Renal pelvis (tissue), 4 donors: Measurements from ENCODE around the gene GNGT1. TPM values are rescaled to one million over a fixed set of nuclear protein-coding genes. Genes with fewer than 3 reads are reported as not detected.

ENCODE experiments used
- DNase-seq: peaks from one replicate; pipeline ENCODE4 v3.0.0-alpha.2; 2013
- polyA plus RNA-seq, 3 donors: library from polyadenylated mRNA; unstranded; fragments of 120-200 nt; gene quantifications; one replicate each; pipeline ENCODE4 v1.2.1, GENCODE V29; 2013; ENCODE audit not compliant: insufficient read length in 3 of 3

GNGT1 gene
- polyA plus RNA-seq, 3 donors = 0.17 TPM; not detected in 2

DNA sequence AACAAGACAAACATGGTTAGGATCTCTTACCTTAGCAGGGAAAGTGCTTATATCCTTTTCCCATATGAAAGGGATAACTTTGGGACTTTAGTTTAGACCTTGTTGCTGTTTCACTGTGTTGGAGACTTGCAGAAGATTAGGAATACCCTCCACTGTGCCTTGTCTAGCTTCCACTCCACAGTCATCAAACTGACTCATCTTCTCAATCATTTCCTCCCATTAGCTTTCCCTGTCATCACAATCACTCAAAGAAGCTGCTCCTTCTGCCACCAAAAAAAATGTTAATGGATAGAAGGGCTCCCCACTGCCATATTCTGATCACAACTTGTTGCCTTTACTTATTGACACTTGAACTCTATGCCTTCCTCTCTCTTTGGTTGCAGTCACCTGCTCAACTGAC, 31.9 kb downstream of the GNGT1 start:
- no peak for DNase-seq

DNA sequence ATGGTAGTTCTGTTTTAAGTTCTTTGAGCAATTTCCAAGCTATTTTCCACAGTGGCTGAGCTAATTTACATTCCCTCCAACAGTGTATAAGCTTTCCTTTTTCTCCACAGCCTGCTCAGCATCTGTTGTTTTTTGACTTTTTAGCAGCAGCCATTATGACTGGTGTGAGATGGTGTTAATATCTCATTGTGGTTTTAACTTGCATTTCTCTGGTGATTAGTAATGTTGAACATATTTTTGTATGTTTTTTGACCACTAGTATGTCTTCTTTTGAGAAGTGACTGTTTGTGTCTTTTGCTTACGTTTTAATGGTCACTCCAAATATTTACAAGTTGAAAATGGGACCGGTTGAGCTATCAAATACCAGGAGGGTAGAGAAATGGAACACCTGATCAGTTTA, 35.6 kb downstream of the GNGT1 start:
- DNase-seq = no peak

DNA sequence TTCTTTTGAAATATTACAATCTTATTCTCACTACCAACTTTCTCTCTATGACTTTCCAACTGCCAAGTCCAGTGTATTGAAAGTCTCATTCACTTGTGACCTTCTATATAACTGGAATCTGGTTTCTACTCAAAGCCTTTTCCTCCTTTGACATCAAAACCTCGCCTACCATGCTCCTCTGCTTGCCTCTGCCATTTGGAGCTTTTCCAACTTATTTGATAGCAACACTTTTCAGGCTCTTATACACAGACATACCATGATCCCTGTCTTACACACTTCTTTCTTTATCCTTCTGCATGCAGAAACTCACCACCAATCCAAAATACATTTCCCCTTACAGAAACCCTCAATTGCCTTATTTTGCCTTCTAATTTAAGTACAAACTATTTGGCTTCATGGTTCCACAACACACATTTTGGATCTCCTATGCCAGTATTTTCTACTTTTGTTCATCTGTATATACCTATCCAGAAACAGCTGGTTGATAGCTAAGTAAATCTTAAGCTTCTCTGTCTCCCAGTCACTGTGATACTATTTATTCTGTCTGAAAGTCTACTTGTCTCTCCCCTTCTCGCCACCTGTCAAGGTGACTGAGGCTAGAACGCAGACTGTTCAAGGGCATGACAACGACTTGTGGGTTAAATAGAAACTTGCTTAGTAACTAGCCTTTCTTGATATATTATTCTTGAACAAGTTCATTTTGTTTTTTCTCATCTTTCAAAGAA, 37.6 kb downstream of the GNGT1 start:
- DNase-seq = no peak

DNA sequence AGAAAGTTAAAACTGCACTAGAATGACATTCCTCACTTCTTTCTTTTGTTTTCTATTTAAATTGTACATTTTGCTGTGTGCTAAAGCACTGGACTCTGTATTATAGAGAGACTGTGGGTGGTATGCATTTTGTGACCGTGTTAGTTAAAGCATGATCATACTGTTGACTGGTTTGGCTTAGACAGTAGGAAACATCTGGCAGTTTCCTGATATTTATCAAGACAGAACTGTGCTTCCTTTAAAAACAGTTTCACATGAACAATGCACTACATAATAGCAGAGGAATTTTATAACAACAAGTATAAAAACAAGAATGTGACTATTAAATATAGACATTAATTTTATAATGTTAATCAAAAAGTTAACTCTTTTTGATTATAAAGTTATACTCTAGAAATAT, 38.3 kb downstream of the GNGT1 start:
- DNase-seq = no peak

DNA sequence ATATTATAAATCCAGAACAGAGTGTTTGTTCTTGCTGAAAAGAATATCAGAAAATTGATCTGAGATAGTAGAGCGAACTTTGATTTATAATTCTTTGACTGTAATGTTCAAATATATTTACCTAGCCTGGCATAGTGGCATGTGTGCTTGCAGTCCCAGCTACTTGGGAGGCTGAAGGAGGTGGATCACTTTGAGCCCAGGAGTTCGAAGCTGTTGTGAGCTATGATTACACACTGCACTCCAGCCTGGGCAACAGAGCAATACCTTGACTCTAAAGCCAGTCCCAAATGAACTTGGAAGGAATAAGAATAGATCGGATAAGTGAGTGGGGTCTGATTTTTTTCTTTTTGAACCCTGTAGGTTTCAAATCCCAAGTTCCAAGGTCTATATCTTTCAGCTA, 38.7 kb downstream of the GNGT1 start:
- DNase-seq = no peak

DNA sequence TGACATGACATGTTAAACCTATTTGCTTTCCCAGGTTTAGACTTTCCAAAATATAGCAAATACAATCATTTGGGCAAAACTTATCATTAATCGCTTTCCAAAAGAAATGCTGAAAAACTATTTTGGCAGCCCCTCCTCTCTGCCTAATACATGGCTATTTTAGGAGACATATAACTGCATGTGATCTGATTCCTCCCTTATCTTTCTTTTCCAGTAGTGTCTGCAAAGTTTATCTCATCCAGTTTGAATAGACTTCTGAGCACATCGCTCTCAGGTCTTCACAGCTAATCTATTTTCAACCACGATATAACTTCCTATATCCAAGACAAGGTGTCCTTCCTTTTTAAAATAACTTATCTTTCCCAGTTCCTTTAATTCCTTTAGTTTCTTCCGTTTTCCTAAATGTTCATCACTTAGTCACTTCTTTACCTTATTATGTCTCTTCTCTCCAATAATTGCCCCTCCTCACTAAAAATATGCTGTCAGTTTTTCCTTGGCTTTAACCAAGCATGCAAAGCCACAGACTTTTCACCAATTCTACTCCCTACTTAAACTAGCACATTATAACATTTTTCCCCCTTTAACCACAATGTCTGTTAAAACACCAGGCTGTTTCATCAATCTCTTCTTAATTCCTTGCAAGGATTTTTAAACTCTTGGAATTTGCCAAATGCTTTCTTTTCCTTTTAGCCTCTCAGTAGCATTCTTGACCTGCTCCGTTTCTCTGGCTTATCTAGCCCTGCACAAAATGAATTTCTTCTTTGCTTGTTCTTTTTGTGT, 39.6 kb downstream of the GNGT1 start:
- no peak for DNase-seq

DNA sequence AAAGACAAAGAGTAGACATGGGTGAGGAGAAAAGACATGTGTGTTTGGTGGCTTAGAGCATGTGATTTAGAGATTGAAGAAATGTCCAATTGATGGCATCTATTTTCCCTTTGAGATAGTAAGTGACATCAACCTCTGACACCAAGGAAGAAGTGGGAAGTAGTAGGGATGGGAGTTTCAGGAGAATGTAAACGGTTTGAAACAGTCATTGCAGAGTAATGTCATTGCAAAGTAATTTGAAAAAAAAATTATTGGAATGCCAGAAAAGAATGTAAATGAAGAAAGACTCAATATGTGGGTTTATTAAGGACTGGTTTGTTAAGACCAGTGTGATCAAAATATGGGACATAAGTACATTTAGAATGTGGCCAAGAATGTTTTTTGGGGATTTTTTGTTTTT, 41.7 kb downstream of the GNGT1 start:
- no peak for DNase-seq

DNA sequence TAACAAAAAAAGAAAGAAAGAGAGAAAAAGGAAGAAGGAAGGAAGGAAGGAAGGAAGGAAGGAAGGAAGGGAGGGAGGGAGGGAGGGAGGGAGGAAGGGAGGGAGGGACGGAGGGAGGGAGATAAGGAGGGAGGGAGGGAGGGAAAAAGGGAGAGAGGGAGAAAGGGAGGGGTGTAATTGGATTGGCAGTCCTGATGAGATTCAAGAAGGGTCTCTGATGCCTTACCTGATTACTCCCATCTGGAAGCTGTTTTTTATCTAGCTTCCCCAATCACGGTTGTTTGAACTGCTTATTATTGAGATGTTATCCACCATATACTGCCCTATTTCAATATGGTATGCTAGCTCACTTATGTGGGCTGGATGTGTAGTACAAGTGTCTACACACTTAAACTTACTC, 42.5 kb downstream of the GNGT1 start:
- no peak for DNase-seq

DNA sequence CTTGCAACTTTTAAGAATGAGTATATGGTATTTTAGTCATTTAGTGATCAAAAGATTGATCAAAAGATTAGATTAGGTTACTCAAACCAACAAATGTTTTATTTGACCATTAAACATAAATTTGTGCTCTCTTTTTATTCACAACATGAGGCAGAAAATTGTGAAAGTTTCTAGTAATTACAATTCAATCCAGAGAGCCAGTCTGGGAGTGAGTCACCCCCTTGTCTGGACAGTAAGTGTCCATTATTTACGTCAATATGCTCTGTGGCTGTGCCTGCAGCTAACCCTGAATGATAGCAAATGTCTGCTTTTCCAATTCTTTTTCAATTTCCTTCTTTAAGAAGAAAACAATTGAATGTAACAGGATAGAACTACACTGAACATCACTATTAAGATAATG, 43.1 kb downstream of the GNGT1 start:
- DNase-seq = no peak

DNA sequence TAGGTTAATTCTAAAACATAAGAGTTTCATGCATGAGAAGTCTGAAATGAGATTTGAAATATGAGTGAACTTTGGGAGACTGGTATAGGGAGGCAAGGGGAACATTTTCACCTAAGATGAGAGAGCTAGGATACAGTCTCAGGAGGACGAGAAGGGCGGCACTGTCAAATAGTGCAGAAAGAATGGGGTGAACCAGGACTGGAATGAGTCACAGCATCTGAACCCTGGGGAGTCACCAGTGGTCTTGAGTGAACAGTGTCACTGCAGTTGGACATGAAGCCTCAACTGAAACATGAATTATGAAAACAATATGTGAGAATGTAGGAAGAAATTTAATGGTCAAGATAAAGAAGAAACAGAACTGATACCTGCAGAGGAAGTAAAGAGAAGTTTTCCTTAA, 48.9 kb downstream of the GNGT1 start:
- no peak for DNase-seq

DNA sequence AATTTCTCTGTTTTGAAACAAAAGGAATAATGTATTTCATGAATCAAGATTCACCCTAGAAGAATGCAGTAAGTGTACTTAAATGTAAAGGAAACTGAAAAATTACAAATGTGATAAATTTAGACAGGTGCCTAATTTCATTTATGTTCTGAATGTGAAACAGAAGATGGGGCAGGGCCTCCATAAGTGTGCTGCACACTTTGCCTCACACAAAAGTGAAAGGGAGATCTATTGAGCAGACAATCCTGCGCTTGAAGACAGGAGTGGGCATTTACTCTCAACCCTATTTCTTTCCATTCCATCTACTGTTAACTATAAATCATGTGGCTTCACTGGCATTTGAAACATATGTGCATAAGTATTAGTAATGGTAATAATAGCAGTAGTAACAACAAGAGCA, 51.4 kb downstream of the GNGT1 start:
- DNase-seq = no peak

DNA sequence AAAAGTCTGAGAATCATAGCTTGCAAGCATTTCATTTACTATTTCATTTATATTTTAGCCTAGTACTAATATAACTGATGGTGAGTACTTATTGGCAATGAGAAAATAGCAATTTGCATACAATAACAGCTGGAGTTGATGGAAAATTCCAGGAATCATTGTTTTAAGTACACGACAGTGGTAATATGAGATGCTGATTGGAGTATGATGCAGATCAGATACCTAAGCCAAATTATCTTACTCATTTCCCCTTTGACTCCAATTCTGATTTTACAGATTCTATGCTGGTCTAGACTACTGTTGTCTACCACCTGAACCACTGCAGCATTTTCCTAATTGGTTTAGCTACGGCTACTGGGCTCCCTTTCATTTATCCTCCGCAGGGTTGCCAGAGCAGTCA, 51.8 kb downstream of the GNGT1 start:
- DNase-seq = no peak

DNA sequence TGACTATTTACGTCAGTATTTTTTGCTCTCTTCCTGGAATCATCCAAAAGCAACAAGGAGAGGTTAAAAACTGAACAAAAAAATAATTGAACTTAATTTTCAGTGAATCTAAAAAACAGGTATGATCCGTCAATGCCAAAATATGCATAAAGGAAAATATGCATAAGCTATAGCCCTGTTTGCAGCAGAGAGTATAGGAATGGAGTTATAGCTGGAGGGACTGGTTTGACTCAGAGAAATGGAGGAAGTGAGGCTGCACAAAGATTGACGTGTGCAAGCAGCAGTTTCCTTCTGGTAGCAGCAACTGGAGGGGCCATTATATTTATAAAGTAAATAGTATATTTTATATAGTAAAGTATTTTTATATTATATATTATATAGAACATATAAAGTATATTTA, 52.3 kb downstream of the GNGT1 start:
- DNase-seq = no peak

Other genes starting within 250 kb of the GNGT1 start
- 10 to 100 TPM in 2 of 3 donors, 1 to 10 TPM in 1; 9.0 to 12.1 (median 10.8) TPM for gene TFPI2, start 15.8 kb upstream of the GNGT1 start, polyA plus RNA-seq
- gene GNG11, start 15.2 kb downstream of the GNGT1 start, polyA plus RNA-seq = 10 to 100 TPM; 39.5 to 43.8 (median 43.1) TPM
- 10 to 100 TPM; 41.3 to 46.6 (median 43.5) TPM for gene BET1, start 97.8 kb downstream of the GNGT1 start, polyA plus RNA-seq